GM23338 (cell line): ENCODE measurements around the gene EREG. TPM values are rescaled to one million over a fixed set of nuclear protein-coding genes. Genes with fewer than 3 reads are reported as not detected.

Source experiments
- ATAC-seq: fragments of 200-7000 bp; cut with Tn5 transposase; 3 replicates; pipeline ENCODE4 v1.9.1; 2020
- DNase-seq: peaks from one replicate; pipeline ENCODE4 v3.0.0-alpha.2; 2015; ENCODE audit warnings: low spot score
- H2AFZ ChIP-seq: fragments of 200-600 bp; sonication (generic); 2 replicates; pipeline ENCODE4 v1.8.0; 2016; ENCODE audit warnings: antibody characterized with exemption, mild to moderate bottlenecking, moderate library complexity
- H3F3A ChIP-seq: fragments of 200-600 bp; sonication (generic); replicated peaks from 2 replicates; pipeline ENCODE4 v1.8.0; 2017; ENCODE audit warnings: antibody characterized with exemption, mixed run types, low read depth
- H3K27ac ChIP-seq: fragments of 200-600 bp; sonication (generic); 2 replicates; pipeline ENCODE4 v1.6.1; 2016; ENCODE audit warnings: low read depth
- H3K27me3 ChIP-seq: fragments of 200-600 bp; sonication (generic); 2 replicates; pipeline ENCODE4 v1.8.0; 2016; ENCODE audit warnings: mild to moderate bottlenecking, mixed run types, moderate library complexity; ENCODE audit not compliant: insufficient read depth
- H3K36me3 ChIP-seq: fragments of 200-600 bp; sonication (generic); 2 replicates; pipeline ENCODE4 v1.8.0; 2016; ENCODE audit warnings: mild to moderate bottlenecking; ENCODE audit not compliant: insufficient read depth
- H3K4me1 ChIP-seq: fragments of 200-600 bp; sonication (generic); 2 replicates; pipeline ENCODE4 v1.8.0; 2016; ENCODE audit warnings: mild to moderate bottlenecking, moderate library complexity; ENCODE audit not compliant: insufficient read depth
- H3K4me2 ChIP-seq: fragments of 200-600 bp; sonication (generic); 2 replicates; pipeline ENCODE4 v1.7.1; 2017; ENCODE audit warnings: mixed run types
- H3K4me3 ChIP-seq: fragments of 200-600 bp; sonication (generic); 2 replicates; pipeline ENCODE4 v1.6.1; 2016; ENCODE audit warnings: mixed run types
- H3K79me2 ChIP-seq: fragments of 200-600 bp; sonication (generic); replicated peaks from 2 replicates; pipeline ENCODE4 v1.8.0; 2017; ENCODE audit warnings: mild to moderate bottlenecking; ENCODE audit not compliant: insufficient read depth
- H3K9me2 ChIP-seq: fragments of 200-600 bp; sonication (generic); 2 replicates; pipeline ENCODE4 v1.8.0; 2017; ENCODE audit not compliant: insufficient read depth
- H4K20me1 ChIP-seq: fragments of 200-600 bp; sonication (generic); replicated peaks from 2 replicates; pipeline ENCODE4 v1.8.0; 2017; ENCODE audit warnings: mild to moderate bottlenecking; ENCODE audit not compliant: insufficient read depth
- H3K27ac Mint-ChIP-seq: 2 replicates; pipeline ENCODE4 v1.8.0; 2020; ENCODE audit warnings: inconsistent platforms, mild to moderate bottlenecking, moderate library complexity, mixed read lengths
- H3K27me3 Mint-ChIP-seq: 3 replicates; pipeline ENCODE4 v1.8.0; 2022; ENCODE audit warnings: low read depth, mild to moderate bottlenecking, moderate library complexity, mixed read lengths, inconsistent platforms; ENCODE audit not compliant: insufficient read depth, poor library complexity
- H3K36me3 Mint-ChIP-seq: 3 replicates; pipeline ENCODE4 v1.8.0; 2021; ENCODE audit warnings: low read depth, mild to moderate bottlenecking, inconsistent platforms, moderate library complexity, mixed read lengths
- H3K4me1 Mint-ChIP-seq: 3 replicates; pipeline ENCODE4 v1.8.0; 2020; ENCODE audit warnings: mild to moderate bottlenecking, inconsistent platforms, mixed read lengths
- H3K4me3 Mint-ChIP-seq: 3 replicates; pipeline ENCODE4 v1.8.0; 2021; ENCODE audit warnings: moderate library complexity, mild to moderate bottlenecking, inconsistent platforms, mixed read lengths
- H3K9me3 Mint-ChIP-seq: 3 replicates; pipeline ENCODE4 v1.8.0; 2020; ENCODE audit warnings: moderate library complexity, mild to moderate bottlenecking, inconsistent platforms, mixed read lengths
- CREB1 ChIP-seq: fragments of 250-450 bp; sonication (Bioruptor Pico); IDR thresholded peaks from 2 replicates; pipeline ENCODE4 v1.5.0; 2020; ENCODE audit warnings: low read depth, mild to moderate bottlenecking, moderate library complexity
- ETS1 ChIP-seq: IDR thresholded peaks from 2 replicates; pipeline ENCODE4 v1.6.1; 2016; ENCODE audit warnings: antibody characterized with exemption
- POLR2AphosphoS5 ChIP-seq: IDR thresholded peaks from 2 replicates; pipeline ENCODE4 v1.6.1; 2016; ENCODE audit warnings: antibody characterized with exemption, low read depth
- polyA plus RNA-seq: library from polyadenylated mRNA; unstranded; fragments of >200 nt; fragmentation: Nextera tagmentation; extraction: Ambion mirVana; gene quantifications from 2 replicates; pipeline ENCODE4 v1.2.1, GENCODE V29; 2016
- total RNA-seq: library from RNA; depleted of rRNA; stranded (reverse); fragments of >200 nt; shearing (Covaris generic); gene quantifications from 2 replicates; pipeline ENCODE4 v1.2.3, GENCODE V29; 2014
- TF ChIP-seq, protein P1 (sequence below), 2 experiments: fragments of 200-600 bp in 1 of 2; sonication (generic) in 1 of 2; conservative IDR thresholded peaks; 2 replicates each; pipeline versions ENCODE4 v1.5.1 to v1.6.1; 2016 to 2017; ENCODE audit warnings: antibody characterized with exemption in 2 of 2, low read depth in 2 of 2, mild to moderate bottlenecking in 2 of 2, moderate library complexity in 1 of 2

The EREG gene
- total and polyA plus RNA-seq, 2 experiments from 2014 or later = not detected

DNA sequence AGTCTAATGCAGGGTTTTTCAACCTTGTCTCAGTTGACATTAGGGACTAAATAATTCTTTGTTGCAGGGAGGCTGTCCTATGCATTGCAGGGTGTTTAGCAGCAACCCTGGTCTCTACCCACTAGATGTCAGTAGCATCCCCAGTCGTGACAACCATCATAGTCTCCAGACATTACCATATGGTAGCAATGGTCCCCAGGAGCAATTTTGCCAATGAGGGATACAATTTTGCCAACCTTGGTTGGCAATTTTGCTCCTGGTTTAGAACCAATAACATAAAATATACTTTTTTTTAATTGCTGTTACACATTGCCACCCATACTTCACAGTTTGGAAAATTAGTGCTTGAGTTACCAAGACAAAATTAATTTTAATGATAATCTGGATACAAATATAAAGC lies 6.0 kb downstream of the EREG start:
- no peak overlapping the region for H3K27ac Mint-ChIP-seq
- Histone ChIP-seq H3K27ac (no peak overlapping the region), H3K36me3 (no peaks in the 10 kb centered on the region), H3F3A (no peaks in the 10 kb centered on the region), H2AFZ (no peak overlapping the region), H3K4me3 (no peak overlapping the region), H3K4me1 (no peaks in the 10 kb centered on the region; the same call in 1 of the 2 replicates), H3K79me2 (no peaks in the 10 kb centered on the region), H3K4me2 (no peak overlapping the region), H3K9me2 (no peaks in the 10 kb centered on the region), H3K27me3 (peaks cover 10% of the 10 kb centered on the region), H4K20me1 (no peaks in the 10 kb centered on the region)
- no peaks in the 10 kb centered on the region for H3K36me3 Mint-ChIP-seq
- ATAC-seq (peak; percentile 99), DNase-seq (peak; percentile 82)
- H3K27me3 Mint-ChIP-seq = no peaks in the 10 kb centered on the region
- H3K4me3 Mint-ChIP-seq = no peak overlapping the region
- TF ChIP-seq POLR2AphosphoS5 = no peak
- TF ChIP-seq, protein P1, sequence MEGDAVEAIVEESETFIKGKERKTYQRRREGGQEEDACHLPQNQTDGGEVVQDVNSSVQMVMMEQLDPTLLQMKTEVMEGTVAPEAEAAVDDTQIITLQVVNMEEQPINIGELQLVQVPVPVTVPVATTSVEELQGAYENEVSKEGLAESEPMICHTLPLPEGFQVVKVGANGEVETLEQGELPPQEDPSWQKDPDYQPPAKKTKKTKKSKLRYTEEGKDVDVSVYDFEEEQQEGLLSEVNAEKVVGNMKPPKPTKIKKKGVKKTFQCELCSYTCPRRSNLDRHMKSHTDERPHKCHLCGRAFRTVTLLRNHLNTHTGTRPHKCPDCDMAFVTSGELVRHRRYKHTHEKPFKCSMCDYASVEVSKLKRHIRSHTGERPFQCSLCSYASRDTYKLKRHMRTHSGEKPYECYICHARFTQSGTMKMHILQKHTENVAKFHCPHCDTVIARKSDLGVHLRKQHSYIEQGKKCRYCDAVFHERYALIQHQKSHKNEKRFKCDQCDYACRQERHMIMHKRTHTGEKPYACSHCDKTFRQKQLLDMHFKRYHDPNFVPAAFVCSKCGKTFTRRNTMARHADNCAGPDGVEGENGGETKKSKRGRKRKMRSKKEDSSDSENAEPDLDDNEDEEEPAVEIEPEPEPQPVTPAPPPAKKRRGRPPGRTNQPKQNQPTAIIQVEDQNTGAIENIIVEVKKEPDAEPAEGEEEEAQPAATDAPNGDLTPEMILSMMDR (conservative IDR thresholded peaks at IDR 0.05; ENCODE audit: low read depth in 2 of 2) = peak; percentile 80 to 92
- H3K4me1 Mint-ChIP-seq = 0 out of 3 replicates have a peak, but pooled peaks cover 3% of the 10 kb centered on the region
- no peaks in the 10 kb centered on the region for H3K9me3 Mint-ChIP-seq

GRCh38 chr4:74374128-74374527 lies 9.2 kb downstream of the EREG start:
- Mint-ChIP-seq H3K4me1 (no peaks in the 10 kb centered on the region), H3K4me3 (no peak overlapping the region), H3K9me3 (no peaks in the 10 kb centered on the region), H3K27me3 (no peaks in the 10 kb centered on the region), H3K36me3 (no peaks in the 10 kb centered on the region), H3K27ac (no peak overlapping the region)
- H3K4me3 ChIP-seq = no peak overlapping the region
- no peak for ATAC-seq
- no peaks in the 10 kb centered on the region for H3K9me2 ChIP-seq
- no peaks in the 10 kb centered on the region for H3F3A ChIP-seq
- no peaks in the 10 kb centered on the region for H3K36me3 ChIP-seq
- H2AFZ ChIP-seq = no peak overlapping the region
- no peak overlapping the region for H3K27ac ChIP-seq
- H3K4me1 ChIP-seq = no peaks in the 10 kb centered on the region
- no peak overlapping the region for H3K4me2 ChIP-seq
- H3K27me3 ChIP-seq = no peaks in the 10 kb centered on the region
- no peak for DNase-seq
- TF ChIP-seq CREB1 = no peak
- no peaks in the 10 kb centered on the region for H3K79me2 ChIP-seq
- no peaks in the 10 kb centered on the region for H4K20me1 ChIP-seq

DNA sequence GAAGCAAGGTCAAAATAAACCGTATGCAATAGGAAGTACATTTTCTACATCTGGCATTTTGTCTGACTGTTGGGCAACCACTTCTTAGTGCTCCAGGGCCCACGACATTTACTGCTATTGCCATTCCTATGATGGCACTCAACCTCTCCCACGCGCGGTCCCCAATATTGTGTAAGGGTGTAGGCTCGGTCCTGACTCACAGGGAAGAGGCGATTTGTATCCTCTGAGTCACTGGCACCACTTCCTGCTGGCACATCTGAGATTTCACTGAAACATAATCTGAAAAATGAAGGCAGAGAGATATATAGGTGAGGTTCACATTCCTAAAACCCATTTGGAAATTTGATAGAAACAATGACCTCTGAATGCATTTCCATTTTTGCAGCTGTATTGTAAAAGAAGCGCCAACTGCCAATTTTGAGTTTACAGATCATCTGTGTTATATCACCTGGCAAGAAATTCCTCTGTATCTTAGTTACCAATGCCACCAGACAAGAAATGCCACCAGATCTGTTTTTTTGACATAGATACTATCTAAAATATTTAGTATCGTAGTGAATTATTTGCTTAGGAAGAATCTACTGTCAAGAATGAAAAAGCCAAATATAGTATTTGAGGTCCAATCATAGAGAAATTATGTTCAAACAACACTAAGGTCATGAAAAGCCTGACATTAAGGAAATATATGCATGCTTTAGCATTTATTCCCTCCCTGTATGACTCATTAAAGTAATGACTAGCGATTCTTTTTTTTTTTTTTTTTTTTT lies 9.8 kb downstream of the EREG start:
- Histone ChIP-seq H3K27ac (no peak overlapping the region), H3K79me2 (no peaks in the 10 kb centered on the region), H3F3A (no peaks in the 10 kb centered on the region), H3K27me3 (no peaks in the 10 kb centered on the region), H3K4me2 (no peak overlapping the region), H3K4me1 (no peaks in the 10 kb centered on the region), H2AFZ (no peak overlapping the region), H3K36me3 (no peaks in the 10 kb centered on the region), H4K20me1 (no peaks in the 10 kb centered on the region), H3K4me3 (no peak overlapping the region), H3K9me2 (no peaks in the 10 kb centered on the region)
- no peak for TF ChIP-seq ETS1
- Mint-ChIP-seq H3K4me3 (no peak overlapping the region), H3K9me3 (no peaks in the 10 kb centered on the region), H3K4me1 (no peaks in the 10 kb centered on the region), H3K27me3 (no peaks in the 10 kb centered on the region), H3K36me3 (no peaks in the 10 kb centered on the region), H3K27ac (no peak overlapping the region)
- no peak for DNase-seq
- no peak for ATAC-seq
